GM19397 (cell line): Measurements from ENCODE around the gene COL5A2.

Experiments
- ATAC-seq: cut with Tn5 transposase; IDR thresholded peaks from one replicate; pipeline ENCODE4 v1.9.1; 2021; ENCODE audit warnings: mild to moderate bottlenecking, moderate library complexity; ENCODE audit not compliant: unreplicated experiment

The COL5A2 gene

DNA sequence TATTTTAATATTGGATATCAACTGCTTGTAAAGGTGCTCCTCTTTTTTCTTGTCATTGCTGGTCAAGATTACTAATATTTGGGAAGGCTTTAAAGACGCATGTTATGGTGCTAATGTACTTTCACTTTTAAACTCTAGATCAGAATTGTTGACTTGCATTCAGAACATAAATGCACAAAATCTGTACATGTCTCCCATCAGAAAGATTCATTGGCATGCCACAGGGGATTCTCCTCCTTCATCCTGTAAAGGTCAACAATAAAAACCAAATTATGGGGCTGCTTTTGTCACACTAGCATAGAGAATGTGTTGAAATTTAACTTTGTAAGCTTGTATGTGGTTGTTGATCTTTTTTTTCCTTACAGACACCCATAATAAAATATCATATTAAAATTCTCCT, 167.2 kb downstream of the COL5A2 start:
- no peak for ATAC-seq

DNA sequence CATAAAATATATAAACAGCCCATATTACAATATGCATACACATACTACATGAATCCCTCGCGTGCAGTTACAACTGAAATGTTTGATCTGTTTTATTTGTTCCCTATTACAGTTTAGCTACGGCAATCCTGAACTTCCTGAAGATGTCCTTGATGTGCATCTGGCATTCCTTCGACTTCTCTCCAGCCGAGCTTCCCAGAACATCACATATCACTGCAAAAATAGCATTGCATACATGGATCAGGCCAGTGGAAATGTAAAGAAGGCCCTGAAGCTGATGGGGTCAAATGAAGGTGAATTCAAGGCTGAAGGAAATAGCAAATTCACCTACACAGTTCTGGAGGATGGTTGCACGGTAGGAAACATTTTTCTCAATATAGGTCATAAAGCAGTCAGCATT, 169.0 kb downstream of the COL5A2 start:
- no peak for ATAC-seq

DNA sequence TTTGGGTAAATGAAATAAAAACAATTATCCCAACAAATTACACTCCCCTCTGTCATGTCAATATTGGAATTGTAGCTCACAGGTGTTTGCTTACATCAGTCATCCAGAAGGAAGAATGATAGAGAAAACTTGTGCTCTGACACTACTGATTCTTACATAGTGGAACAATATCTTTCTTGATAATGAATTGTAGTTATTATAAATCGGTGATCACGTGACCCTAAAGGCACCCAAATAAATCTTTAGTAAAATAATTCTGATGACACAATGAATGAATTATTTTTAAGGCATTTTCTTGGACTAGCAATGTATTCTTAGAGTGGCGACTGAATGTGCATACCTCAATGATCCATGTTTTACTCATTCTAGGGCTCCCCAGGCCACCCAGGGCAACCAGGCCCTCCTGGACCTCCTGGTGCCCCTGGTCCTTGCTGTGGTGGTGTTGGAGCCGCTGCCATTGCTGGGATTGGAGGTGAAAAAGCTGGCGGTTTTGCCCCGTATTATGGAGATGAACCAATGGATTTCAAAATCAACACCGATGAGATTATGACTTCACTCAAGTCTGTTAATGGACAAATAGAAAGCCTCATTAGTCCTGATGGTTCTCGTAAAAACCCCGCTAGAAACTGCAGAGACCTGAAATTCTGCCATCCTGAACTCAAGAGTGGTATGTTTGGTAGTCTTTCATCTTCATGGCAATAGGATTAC, 170.9 kb downstream of the COL5A2 start:
- ATAC-seq, result no peak

DNA sequence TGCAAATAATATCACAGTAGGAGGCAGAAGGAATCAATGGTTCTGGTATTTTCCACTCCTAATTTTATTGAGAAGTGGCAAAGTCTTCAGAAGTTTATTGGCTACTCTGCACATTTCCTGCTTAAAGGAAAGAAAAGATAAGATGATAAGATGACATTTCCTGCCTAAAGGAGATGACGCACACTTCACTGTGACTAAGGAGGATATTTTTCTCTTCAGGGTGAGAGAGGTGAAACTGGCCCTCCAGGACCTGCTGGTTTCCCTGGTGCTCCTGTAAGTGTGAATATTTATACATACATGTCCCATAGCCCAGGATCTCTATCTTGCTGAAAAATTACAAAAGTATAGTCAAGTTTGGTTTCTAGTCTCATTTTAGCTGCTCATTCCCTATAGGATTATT, 177.5 kb downstream of the COL5A2 start:
- no peak for ATAC-seq

DNA sequence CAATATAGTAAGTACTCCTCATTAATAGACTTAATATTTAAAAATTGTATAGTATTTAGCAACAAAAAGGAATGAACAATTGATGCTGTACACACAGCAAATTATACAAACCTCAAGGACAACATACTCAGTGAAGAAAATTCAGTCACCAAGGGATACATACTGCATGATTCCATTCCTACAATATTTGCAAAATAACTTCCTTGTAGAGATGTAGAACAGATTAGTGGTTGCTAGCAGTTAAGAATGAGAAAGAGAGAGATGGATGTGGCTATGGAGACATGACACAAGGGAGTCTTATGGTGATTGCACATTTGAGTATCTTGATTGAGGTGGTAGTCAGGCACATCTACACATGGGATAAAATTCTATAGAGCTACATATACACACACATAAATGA, 179.3 kb downstream of the COL5A2 start:
- no peak for ATAC-seq

DNA sequence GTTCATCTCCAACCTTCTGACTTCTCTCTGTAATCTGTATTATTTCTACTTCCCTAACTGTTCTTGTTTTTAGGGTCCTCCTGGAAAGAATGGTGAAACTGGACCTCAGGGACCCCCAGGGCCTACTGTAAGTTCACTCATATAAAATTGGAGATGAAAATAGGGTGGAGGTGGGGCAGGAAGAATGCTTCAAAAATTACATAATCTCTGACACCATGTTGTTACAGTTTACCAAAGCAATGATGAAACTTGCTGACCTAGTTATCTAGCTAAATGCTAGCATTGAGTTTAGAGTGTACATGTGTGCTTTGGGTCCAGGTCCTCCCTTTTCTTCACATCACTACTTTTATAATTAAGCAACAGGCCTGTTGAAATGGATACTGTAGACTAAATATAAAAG, 182.3 kb downstream of the COL5A2 start:
- no peak for ATAC-seq

DNA sequence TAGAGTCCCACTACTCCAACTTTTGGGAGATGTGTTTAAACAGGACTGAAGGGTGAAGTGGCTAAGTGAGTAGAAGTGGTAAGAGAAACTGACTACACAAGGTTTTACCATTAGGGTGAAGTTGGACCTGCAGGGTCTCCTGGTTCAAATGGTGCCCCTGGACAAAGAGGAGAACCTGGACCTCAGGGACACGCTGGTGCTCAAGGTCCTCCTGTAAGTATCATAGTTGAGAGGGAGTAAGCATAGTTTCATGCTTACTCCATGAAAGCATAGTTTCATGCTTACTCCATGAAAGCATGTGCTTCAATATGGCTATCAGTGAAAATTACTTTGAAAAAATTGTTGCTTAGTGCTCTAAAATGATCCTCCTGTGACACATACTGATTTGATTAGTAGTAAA, 186.3 kb downstream of the COL5A2 start:
- ATAC-seq, result no peak

DNA sequence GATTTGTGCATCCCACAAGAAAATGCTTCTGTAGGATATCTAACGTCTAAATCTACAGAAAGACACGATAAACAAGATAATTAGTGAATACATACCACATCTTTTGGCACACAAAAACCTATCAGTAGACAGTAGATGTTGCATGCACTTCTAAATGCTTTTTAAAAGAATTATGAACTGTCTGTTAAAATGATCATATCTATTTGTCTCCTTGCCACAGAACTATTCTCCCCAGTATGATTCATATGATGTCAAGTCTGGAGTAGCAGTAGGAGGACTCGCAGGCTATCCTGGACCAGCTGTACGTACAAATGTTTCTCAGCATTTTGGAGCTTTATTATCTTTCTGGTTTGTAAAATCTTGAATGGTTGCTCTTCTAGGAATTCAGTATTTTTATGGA, 192.7 kb downstream of the COL5A2 start:
- no peak for ATAC-seq

DNA sequence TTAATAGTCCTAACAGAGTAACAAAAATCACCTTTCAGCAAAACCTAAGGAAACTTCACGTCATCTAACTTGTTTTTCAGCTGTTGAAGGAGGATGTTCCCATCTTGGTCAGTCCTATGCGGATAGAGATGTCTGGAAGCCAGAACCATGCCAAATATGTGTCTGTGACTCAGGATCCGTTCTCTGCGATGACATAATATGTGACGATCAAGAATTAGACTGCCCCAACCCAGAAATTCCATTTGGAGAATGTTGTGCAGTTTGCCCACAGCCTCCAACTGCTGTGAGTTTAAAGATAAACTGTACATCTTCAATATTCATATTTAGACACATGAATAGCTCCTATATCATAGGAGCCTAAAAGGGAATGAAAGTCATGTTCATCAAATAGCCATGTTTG, 194.9 kb downstream of the COL5A2 start:
- ATAC-seq, result no peak

DNA sequence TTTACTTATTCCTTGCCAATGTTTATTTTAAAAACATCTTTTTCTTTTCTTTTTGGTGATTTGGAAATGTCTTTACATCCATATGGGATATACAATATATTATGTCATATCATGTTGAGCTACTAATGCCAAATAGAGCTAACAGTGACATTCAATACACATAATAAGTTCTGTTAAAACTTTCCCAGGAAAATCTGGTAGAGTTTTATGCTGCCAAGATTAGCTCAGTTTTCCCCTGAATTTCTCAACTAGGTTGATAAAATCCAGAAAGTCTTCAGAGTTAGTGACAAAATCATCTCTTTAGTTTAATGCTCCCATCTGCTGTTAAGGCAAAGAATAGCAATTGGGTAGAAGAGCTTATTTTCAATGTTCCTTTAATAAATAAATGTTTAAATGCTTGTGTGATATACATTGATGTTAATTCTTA, 195.5 kb downstream of the COL5A2 start:
- ATAC-seq, result no peak

DNA sequence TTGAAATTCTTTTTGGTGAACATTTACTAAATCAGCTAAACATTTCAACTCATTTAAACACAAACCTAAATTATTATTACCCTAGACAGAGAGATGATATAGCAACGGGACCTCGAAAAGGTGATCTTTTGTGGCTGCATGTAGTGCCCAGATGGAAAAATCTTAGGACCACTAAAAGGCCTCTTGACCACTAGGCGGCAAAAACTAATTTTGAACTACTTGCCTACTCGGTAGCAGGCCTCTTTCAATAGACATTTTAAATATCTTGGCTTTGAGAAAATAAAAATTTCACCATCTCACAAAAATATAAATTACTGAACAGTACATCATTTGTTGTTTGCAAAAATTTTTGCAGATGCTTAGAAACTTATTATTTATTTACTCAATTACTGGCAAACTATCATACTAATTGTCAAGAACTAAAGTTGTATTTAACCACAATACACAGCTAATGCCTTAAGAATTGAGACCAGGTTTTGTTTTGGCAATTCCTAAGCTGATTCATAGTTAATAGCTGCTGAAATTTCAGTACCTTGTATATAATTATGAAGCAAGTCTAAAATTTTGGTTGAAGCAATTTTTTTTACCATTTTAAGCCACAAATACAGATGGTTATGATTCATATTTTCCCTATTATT, 196.0 kb downstream of the COL5A2 start:
- ATAC-seq, result no peak
